Measurements from ENCODE around the gene CPNE5.

GRCh38 chr6:36825452-36825851 lies 13.8 kb downstream of the CPNE5 start:
- TF ChIP-seq CTCF (conservative IDR thresholded peaks at IDR 0.05; ENCODE audit: low read depth, low read length), result no peak
- no peak for TF ChIP-seq EZH2 (IDR thresholded peaks at IDR 0.05; ENCODE audit: low read length, unreplicated experiment)
- TF ChIP-seq EZH2phosphoT487 (IDR thresholded peaks at IDR 0.05; ENCODE audit: borderline replicate concordance, low read length), result no peak
